HG02981 (cell line): ENCODE results near the gene KLB.

Experiments used
- ATAC-seq: cut with Tn5 transposase; IDR thresholded peaks from one replicate; pipeline ENCODE4 v1.9.1; 2021; ENCODE audit warnings: mild to moderate bottlenecking, moderate library complexity; ENCODE audit not compliant: unreplicated experiment

KLB gene

GRCh38 chr4:39458505-39459300 is 52.0 kb downstream of the KLB start, which contains the start of the genes LIAS and RPL9:
Gene LIAS, plus strand, starts transcription at chr4:39459056. Its CDS starts 62 bp downstream, at chr4:39459118.
Gene RPL9, minus strand, starts transcription at chr4:39458922. Its CDS starts 483 bp downstream, at chr4:39458439.
- peak; percentile 84 for ATAC-seq

- ATAC-seq, result no peak
These were observed 58.3 kb downstream of the KLB start for GRCh38 chr4:39464886-39465501.

- ATAC-seq, result no peak
These were observed 60.0 kb downstream of the KLB start for GRCh38 chr4:39466747-39467146.

GRCh38 chr4:39467464-39467863 is 60.7 kb downstream of the KLB start:
- no peak for ATAC-seq

GRCh38 chr4:39469429-39470077 is 62.8 kb downstream of the KLB start:
- peak; percentile 84 for ATAC-seq

- ATAC-seq, result no peak
These were observed 63.7 kb downstream of the KLB start for GRCh38 chr4:39470402-39470801.

GRCh38 chr4:39472396-39472795 is 65.7 kb downstream of the KLB start:
- ATAC-seq, result no peak

- no peak for ATAC-seq
These were observed 69.6 kb downstream of the KLB start for GRCh38 chr4:39476187-39476895.

GRCh38 chr4:39480251-39480650 is 73.5 kb downstream of the KLB start:
- no peak for ATAC-seq

GRCh38 chr4:39480902-39481695 is 74.4 kb downstream of the KLB start:
- ATAC-seq, result no peak

GRCh38 chr4:39484582-39485272 is 78.0 kb downstream of the KLB start:
- no peak for ATAC-seq

- ATAC-seq, result no peak
These were observed 79.6 kb downstream of the KLB start for GRCh38 chr4:39486221-39486804.

- no peak for ATAC-seq
These were observed 83.6 kb downstream of the KLB start for GRCh38 chr4:39490322-39490721.

- no peak for ATAC-seq
These were observed 87.6 kb downstream of the KLB start for GRCh38 chr4:39494354-39494753.

GRCh38 chr4:39495446-39496213 is 88.9 kb downstream of the KLB start:
- ATAC-seq, result no peak

- no peak for ATAC-seq
These were observed 91.4 kb downstream of the KLB start for GRCh38 chr4:39497909-39498726.

- no peak for ATAC-seq
These were observed 91.9 kb downstream of the KLB start for GRCh38 chr4:39498727-39499020.
